Measurements from ENCODE around the gene MISP.

Gene MISP

DNA sequence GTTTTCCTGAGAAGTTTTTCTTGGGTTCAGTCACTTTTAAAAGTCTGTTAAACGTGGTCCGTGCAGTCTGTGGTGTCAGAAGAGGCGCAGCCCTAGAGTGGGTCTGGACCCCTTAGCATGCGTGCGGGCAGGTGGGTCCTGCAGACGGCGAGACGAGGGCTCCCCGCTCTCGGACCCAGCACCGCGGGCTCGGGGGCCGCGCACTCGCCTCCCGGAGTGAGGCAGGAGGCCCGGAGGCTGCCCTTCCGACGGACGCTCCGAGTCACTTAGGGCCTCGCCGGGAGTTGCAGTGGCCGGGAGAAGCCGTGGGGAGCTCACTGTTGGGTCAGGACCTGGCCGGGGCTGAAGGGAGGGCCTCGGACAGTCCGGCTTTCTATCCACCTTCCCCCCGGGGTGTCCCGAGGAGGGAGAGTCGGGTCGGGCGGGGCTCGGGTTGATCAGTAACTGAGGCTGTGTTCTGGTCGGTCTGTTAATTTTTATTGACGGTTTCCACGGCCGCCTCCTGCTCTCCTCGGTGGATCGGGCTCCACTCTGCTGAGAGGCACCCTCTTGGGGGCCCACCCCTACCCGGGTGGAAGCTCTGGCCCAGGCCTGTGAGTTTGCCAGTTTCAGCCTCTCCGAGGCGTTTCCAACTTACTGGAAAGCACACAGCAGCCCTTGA is 47.6 kb downstream of the MISP start:
- DNase-seq = no peak

GRCh38 chr19:799076-799881 is 48.4 kb downstream of the MISP start:
- DNase-seq = no peak

GRCh38 chr19:800360-801029 is 49.6 kb downstream of the MISP start:
- no peak for DNase-seq

DNA sequence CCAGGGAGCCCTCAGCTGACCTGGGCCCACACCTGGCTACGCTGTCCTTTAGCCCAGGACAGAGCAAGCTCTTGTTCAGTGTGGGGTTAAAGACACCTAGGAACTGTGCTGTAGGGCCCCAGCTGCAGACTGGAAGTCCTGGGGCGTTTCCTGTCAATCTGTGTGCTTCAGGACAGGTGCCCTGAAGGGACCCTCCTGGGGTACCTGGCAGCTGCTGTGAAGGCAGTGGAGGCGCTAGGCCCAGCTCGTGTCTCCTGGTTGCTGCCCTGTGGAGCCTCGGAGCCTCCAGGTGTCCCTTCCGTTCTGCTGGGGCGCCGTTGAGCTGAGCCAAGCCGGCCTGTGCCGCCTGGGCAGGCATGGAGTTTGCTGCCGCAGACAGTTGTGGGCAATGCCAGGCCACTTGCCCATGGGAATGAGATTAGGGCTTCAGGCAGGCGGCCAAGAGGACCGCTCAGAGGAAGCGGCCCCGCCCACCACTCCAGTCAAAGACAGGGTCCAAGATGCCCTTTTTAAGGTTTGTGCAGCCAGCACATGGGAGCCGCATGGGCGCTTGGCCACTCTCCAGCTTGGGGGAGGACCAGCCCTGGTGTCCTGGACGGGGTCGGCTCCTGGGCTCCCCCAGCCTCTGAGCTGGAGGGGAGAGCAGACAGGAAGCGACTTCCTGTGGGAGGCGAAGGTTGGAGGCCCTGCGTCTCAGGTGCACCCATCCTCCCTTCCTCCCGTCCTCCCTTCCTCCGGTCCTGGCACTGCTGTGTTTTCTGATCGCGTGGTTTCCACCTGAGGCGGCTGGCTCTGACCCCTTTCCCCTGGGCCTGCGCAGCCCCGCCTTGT is 50.3 kb downstream of the MISP start:
- no peak for DNase-seq

GRCh38 chr19:801861-802497 is 51.1 kb downstream of the MISP start:
- no peak for DNase-seq

DNA sequence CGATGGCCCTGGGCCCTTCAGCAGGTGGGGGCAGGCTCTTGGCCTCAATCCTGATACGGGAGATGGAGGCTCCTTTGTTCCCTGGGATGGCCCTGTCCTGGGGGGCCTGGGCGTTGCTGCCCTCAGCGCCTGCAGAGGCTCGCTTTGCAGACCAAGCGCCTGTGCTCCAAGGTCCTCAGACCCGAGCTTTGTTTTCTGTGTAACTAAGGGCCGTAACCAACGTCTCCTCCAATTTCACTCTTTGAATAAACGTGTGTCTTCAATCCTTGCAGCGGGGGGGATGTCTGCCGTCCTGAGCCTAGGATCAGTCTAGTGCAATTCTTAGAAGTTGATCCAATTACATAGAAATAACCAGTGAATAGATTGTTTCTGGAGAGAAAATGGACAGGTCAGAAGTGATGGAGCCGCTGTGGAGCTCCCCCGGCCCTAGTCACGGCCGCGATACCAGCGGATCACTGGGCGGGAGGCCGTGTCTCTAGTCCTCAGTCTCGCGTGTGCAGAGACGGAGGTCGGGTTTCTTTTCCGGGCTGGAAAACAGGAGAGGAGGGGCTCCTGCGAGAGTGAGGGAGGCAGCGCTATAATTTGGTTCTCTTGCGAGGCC is 51.7 kb downstream of the MISP start:
- DNase-seq = no peak

DNA sequence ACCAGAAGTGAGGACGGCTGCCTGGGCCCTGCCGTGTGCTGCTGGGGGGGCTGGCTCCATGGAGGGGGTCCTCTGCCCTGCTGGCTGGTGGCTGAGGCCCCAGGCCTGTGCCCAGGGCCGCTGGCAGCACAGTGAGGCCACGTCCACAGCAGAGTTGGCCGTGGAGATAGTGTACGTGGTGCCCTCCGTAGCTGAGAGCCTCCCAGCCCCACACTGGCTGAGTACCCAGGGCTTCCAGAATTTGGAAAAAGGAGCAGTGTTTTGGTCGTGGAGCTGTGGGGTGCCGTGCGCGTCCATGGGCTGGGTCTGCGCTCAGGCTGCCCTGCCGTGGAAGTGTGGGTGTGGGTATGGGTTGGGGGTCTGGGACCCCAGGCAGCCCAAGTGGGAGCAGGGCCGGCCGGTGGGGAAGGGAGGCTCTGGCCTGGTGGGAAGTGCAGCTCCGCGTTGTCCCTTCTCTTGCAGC is 52.2 kb downstream of the MISP start:
- DNase-seq = no peak

DNA sequence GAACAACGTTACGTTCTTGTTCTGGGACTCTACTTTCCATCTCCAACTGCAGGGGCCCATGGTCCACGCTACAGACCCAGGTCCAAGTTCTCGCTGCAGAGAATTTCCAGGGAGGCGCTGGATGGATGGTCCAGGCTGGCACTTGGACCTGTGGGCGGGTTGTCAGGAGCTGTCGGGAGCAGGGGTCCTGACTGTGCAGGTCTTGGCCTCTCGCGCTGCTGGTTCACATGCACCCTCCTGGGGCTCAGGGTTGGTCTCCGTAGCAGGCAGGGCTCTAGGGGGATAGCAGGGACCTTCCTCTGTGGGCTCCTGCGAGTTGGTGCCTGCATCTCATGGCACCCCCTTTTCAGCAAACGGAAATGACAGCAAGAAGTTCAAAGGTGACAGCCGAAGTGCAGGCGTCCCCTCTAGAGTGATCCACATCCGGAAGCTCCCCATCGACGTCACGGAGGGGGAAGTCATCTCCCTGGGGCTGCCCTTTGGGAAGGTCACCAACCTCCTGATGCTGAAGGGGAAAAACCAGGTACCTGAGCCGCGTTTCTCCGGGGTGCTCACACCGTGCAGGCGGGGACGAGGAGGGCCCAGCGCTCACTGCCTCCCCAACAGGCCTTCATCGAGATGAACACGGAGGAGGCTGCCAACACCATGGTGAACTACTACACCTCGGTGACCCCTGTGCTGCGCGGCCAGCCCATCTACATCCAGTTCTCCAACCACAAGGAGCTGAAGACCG is 52.9 kb downstream of the MISP start:
- DNase-seq = no peak

GRCh38 chr19:804419-805165 is 53.7 kb downstream of the MISP start:
- DNase-seq = no peak

DNA sequence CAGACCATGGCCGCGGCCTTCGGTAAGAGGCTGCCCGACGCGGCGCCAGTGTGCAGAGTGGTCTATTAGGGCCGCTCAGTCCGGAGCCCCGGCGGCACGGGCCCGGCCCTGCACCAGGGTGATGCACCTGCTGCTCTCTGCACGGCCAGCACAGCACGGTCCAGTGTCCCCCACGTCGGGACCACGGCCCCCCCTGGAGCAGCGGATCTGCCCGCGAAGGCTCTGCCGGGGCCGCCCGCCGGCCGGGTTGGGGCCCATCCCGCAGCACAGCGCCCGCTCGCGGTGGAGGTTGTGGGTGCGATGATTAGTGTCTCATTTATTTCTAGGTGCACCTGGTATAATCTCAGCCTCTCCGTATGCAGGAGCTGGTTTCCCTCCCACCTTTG is 54.2 kb downstream of the MISP start:
- no peak for DNase-seq

DNA sequence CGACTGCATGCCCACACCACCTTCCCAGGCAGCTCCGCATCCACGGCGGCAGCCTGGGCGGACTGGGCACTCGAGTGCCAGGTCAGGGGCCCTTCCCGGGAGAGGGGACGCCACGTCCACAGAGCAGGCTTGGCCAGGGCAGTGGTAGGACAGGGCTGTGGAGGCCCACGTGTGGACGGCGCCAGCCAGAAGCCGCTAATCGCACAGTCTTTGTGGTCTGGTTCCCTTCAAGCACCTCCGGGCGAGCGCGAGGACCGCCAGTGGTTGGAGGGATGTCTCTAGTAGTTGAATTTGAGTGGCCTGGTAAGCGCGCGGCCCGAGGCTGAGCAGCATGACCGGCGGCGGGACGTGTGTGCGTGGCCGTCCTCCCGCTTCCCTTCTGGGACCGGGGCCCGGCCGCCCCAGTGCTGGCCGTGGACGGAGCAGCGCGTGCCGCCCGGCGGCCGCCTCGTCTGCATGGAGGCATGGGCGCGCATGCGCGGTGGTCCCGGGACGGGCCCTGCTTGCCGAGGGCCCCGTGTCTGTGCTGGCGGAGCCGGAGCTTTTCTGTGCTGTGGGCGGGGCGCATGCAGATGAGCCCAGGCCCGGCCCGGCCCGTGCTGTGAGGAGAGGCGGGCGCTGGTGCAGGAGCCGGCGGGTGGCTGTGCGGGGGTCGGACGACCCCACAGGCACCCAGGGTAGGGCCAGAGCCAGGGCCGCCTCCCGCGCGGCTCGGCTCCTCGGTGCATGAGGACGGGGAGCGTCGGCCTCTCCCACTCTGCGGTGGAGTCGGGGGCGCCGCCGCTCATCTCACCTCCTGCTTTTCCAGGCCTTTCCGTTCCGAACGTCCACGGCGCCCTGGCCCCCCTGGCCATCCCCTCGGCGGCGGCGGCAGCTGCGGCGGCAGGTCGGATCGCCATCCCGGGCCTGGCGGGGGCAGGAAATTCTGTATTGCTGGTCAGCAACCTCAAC is 55.0 kb downstream of the MISP start:
- DNase-seq = no peak

GRCh38 chr19:806815-807421 is 56.0 kb downstream of the MISP start:
- no peak for DNase-seq

GRCh38 chr19:807627-808422 is 56.9 kb downstream of the MISP start:
- no peak for DNase-seq

- no peak for DNase-seq
Measured at GRCh38 chr19:808423-808775, 57.5 kb downstream of the MISP start.

GRCh38 chr19:810077-810855 is 59.4 kb downstream of the MISP start:
- DNase-seq = no peak

DNA sequence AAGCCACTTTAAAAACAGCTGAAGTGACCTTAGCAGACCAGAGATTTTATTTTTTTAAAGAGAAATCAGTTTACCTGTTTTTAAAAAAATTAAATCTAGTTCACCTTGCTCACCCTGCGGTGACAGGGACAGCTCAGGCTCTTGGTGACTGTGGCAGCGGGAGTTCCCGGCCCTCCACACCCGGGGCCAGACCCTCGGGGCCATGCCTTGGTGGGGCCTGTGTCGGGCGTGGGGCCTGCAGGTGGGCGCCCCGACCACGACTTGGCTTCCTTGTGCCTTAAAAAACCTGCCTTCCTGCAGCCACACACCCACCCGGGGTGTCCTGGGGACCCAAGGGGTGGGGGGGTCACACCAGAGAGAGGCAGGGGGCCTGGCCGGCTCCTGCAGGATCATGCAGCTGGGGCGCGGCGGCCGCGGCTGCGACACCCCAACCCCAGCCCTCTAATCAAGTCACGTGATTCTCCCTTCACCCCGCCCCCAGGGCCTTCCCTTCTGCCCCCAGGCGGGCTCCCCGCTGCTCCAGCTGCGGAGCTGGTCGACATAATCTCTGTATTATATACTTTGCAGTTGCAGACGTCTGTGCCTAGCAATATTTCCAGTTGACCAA is 60.1 kb downstream of the MISP start:
- peak; percentile 2 for DNase-seq

All from effector CD4-positive, alpha-beta T cell (primary cell).